GM10248 (cell line): Measurements from ENCODE around the gene STOML1.
"Not testable (repeated sequence)": the region's sequence is repeated elsewhere in the genome, so short reads cannot be mapped to it uniquely, and the experiment has no call there.

Experiments used
- CTCF ChIA-PET: fragments of 300-600 bp; sonication (Branson Sonifier 250); formaldehyde crosslinking; extraction: SDS; loops from one replicate; lab custom pipeline; 2021; ENCODE audit warnings: antibody characterized with exemption; lab: Yijun Ruan, JAX
- POLR2A ChIA-PET: fragments of 350-650 bp; sonication (Branson Sonifier 250); formaldehyde crosslinking; extraction: SDS; loops from one replicate; lab custom pipeline; 2020; ENCODE audit warnings: antibody characterized with exemption; lab: Yijun Ruan, JAX
- DNase-seq: peaks from one replicate; pipeline ENCODE4 v3.0.0; 2012; ENCODE audit errors: extremely low spot score
- TF ChIP-seq, protein P1 (sequence below): IDR thresholded peaks from 2 replicates; pipeline ENCODE4 v1.5.1; 2012; ENCODE audit warnings: mild to moderate bottlenecking, low read depth; ENCODE audit errors: extremely low read depth, missing control alignments, control extremely low read depth

The STOML1 gene

DNA sequence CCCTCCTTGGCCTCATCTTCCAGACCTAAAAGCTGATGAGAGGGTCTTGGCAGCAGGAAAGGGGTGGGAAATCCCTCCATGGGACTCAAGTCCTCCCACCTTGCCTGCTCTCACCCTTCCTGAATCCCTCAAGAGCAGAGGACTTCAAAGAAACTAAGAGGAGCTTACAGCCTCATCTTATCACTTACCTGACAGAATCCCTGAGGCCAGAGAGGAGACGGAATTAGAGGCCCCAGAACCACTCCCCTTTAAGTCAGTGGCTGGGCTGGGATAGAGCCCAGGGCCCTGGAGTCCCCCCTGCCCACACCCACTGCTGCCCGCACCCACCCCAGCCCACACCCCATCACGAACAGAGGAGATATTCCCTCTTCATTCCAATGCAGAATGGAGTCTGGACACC is 50.6 kb downstream of the STOML1 start:
- TF ChIP-seq, protein P1, sequence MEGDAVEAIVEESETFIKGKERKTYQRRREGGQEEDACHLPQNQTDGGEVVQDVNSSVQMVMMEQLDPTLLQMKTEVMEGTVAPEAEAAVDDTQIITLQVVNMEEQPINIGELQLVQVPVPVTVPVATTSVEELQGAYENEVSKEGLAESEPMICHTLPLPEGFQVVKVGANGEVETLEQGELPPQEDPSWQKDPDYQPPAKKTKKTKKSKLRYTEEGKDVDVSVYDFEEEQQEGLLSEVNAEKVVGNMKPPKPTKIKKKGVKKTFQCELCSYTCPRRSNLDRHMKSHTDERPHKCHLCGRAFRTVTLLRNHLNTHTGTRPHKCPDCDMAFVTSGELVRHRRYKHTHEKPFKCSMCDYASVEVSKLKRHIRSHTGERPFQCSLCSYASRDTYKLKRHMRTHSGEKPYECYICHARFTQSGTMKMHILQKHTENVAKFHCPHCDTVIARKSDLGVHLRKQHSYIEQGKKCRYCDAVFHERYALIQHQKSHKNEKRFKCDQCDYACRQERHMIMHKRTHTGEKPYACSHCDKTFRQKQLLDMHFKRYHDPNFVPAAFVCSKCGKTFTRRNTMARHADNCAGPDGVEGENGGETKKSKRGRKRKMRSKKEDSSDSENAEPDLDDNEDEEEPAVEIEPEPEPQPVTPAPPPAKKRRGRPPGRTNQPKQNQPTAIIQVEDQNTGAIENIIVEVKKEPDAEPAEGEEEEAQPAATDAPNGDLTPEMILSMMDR: no peak
- DNase-seq: no peak
- ChIA-PET CTCF (interaction anchor here (1.2 kb wide), 1 partner anchor 68 kb away, joined by 4 read pairs; the partner anchor contains the start of gene TBC1D21), POLR2A (no interaction called here)

DNA sequence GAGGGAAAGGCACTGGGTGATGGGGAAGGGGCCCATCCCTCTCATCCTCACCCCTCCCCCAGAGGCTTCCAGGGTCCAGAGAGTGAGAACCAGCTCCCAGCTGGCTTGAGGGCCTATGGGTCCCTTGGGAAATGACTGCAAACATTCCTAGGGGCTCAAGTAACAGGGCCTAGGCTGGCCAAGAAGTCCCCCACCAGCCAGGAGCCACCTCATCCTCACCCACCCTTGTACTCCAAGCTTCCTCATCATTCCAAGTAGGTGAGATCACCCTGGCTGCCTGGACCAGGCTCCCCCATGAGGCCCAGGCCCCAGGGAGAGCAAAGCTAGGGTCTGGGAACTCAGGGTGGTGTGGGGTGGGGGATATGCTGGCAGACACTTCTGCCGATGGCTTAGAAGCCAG is 51.1 kb downstream of the STOML1 start:
- DNase-seq: no peak
- TF ChIP-seq, protein P1: no peak
- ChIA-PET POLR2A (no interaction called here), CTCF (interaction anchor here (0.6 to 1.2 kb wide), 3 partner anchors 32 to 67 kb away, joined by 3 to 4 read pairs (median 3); partner anchors contain the start of gene TBC1D21)

DNA sequence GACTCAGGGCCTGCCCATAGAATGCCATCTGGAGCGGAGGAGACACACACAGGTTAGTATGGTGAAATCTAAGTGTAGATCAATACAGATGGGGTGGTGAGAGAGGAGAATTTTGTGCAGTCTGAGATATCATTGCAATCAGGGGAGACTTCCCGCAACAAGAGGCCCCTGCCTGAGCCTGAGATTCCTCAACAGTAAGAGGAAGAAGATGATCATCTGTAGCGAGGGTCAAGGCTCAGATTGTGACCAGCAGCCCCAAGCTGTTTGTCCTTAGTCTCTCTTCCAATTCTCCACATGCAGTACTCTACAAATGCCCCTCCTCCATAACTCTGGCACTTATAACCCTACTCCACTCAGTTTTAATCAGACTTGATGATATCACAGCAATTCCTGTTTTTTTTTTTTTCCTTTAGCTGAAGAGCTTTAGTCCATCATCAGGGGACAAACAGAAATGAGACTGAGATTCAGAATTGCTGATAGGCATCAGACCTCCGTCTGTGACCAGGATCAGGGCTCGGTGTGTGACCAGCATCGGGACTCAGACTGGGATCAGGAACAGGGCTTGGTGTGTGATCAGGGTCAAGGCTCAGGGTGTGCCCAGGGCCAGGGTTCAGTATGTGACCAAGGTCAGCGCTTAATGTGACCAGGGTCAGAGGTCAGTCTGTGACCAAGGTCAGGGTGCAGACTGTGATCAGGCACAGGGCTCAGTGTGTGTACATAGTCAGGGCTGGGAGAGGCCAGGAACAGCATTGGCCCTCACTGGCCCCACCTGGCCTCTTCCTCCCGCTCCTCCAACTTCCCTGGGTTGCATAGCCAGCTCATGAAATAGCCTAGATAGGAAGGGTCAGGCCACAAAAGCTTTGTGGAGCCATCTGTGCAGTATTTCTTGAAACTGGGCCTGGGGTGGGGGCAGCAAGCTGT is 51.8 kb downstream of the STOML1 start:
- TF ChIP-seq, protein P1: no peak
- ChIA-PET POLR2A (no interaction called here), CTCF (interaction anchor here (0.6 to 1.2 kb wide), 5 partner anchors 25 to 67 kb away, joined by 3 to 4 read pairs (median 3); partner anchors contain the start of genes PML and TBC1D21)
- no peak for DNase-seq

DNA sequence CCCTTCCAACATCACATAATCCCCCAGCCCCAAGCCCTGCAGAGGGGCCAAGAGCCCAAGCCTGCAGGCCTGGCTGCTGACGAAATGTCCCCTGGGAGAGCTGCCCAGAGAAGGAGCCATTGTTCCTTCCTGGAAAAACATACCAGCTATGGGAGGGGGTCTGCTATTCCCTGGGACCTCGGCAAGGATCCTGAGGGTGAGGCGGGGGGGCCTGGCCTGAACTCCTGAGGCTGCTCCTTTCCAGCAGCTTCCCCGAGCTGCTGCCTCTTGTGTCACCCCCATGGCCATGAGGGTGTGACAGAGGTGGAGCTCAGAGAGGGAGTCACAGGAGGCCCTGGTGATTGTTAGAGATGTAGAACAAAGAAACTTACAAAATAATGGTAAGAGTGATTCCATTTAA is 53.0 kb downstream of the STOML1 start:
- TF ChIP-seq, protein P1: no peak
- CTCF ChIA-PET: interaction anchor here (1.0 to 1.2 kb wide), 3 partner anchors 25 to 55 kb away, joined by 3 to 4 read pairs (median 3); partner anchors contain the start of gene PML
- POLR2A ChIA-PET: no interaction called here
- DNase-seq: no peak

GRCh38 chr15:73938516-73938915 is 53.6 kb downstream of the STOML1 start:
- POLR2A ChIA-PET: not testable (repeated sequence)

GRCh38 chr15:73937726-73938125 is 54.4 kb downstream of the STOML1 start:
- no peak for DNase-seq
- ChIA-PET POLR2A (no interaction called here), CTCF (interaction anchor here (1.5 kb wide), 1 partner anchor 63 kb away, joined by 3 read pairs; no protein-coding TSS in a partner anchor)
- TF ChIP-seq, protein P1: no peak

More at GRCh38 chr15:73938516-73938915, 53.6 kb downstream of the STOML1 start:
- CTCF ChIA-PET: interaction anchor here (1.2 kb wide), 2 partner anchors 26 to 30 kb away, joined by 3 to 4 read pairs; no protein-coding TSS in a partner anchor
- DNase-seq: not testable (repeated sequence)

DNA sequence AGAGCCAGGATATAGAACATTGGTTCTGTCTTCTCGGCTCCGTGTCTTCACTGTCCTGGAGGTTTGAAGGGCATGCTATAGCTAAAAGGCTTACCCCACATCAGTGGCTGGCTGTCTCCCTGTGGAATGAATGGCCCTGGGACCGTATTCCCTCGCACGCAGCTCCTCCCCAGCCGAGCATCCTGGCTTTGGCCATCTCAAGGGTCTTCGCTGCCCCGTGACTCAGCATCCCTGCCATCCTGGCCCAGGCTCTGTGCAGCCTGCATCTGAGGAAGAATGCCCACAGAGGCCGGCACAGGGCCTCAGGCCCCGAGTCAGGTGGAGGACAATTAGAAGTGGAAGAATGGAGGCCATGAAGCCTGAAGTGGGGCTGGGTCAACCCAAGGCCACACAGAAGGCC is 54.8 kb downstream of the STOML1 start:
- ChIA-PET CTCF (interaction anchor here (0.9 to 1.5 kb wide), 2 partner anchors 16 to 63 kb away, joined by 3 read pairs; no protein-coding TSS in a partner anchor), POLR2A (no interaction called here)
- TF ChIP-seq, protein P1: no peak
- no peak for DNase-seq
